GM19455 (cell line): ENCODE data around the gene CREBZF.
"Not testable (repeated sequence)": the region's sequence is repeated elsewhere in the genome, so short reads cannot be mapped to it uniquely, and the experiment has no call there.

Experiments
- ATAC-seq: cut with Tn5 transposase; IDR thresholded peaks from one replicate; pipeline ENCODE4 v1.9.1; 2021; ENCODE audit not compliant: unreplicated experiment

CREBZF gene

DNA sequence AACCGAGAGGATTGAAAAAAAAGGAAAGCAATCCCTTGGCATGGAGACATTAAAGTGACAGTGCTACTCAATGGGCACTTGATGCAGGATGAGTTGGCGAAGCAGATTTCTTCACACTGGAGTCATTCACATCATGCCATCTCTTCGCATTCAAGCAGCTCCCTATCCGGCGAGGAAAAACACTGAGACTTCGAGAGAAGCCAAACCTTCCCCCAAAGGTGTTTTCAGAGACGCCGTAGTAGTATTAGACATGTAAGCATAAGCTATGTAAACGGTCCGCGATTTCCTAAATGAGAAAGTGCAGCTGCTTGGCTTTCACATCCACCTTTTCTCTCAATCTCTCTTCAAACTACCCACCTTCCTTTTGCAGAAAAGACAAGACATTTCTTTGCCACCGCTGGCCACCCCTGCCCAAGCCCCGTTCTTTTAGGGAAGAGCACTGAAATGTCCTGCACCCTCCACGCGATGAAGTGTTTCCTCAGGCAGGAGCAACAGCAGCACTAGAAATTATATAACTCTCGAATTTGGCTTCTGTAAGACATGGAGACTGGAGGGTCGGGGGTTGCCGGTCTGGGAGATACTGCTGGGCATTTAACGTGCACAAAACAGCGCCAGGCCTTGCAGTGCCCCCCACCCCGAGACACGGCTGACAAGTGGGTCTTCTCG lies 37.5 kb downstream of the CREBZF start, which contains the start of gene DLG2:
Gene DLG2 (minus strand): TSS at position 13 of the 666 bp plus-strand sequence.
- ATAC-seq: peak; percentile 1

DNA sequence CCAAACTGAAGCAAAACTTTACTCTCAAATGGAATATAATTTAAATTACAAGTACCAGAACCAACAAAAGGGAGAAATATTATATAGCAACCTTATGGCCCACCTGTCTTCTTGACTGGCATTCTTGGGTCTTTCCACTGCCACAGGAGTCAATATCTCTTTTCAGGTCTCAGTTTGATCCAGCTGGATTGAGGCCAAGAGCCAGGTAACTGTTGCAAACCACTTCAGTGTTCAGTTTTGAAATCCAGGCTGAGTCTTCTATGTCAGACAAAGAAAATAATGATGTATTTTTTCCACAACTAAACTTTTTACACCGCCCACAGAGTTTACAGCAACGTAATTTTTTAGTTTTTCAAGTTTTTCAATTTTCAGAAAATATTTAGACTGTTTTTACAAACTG lies 38.4 kb downstream of the CREBZF start:
- ATAC-seq: no peak

DNA sequence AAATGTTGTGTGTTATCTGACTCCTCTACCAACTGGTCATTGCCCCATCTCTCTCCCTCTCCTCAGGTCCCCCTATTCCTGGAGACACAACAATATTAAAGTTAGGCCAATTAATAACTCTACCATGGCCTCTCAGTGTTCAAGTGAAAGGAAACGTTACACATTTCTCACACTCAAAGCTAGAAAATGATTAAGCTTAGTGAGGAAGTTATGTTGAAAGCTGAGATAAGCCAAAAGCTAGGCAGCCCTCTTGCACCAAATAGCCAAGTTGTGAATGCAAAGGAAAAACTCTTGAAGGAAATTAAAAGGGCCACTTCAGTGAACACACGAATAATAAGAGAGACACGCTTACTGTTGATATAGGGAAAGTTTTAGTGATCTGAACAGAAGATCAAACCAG lies 44.7 kb downstream of the CREBZF start:
- ATAC-seq: no peak

DNA sequence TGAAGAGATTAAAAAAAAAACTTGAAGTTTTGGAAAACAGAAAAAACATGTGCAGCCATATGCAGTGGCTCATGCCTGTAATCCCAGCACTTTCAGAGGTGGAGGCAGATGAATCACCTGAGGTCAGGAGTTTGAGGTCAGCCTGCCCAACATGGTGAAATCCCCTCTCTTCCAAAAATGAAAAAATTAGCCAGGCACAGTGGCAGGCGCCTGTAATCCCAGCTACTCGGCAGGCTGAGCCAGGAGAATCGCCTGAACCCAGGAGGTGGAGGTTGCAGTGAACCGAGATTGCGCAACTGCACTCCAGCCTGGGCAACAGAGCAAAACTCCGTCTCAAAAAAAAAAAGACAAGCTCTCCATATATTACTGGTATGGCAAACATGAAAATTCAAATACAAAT lies 45.4 kb downstream of the CREBZF start:
- ATAC-seq: no peak

DNA sequence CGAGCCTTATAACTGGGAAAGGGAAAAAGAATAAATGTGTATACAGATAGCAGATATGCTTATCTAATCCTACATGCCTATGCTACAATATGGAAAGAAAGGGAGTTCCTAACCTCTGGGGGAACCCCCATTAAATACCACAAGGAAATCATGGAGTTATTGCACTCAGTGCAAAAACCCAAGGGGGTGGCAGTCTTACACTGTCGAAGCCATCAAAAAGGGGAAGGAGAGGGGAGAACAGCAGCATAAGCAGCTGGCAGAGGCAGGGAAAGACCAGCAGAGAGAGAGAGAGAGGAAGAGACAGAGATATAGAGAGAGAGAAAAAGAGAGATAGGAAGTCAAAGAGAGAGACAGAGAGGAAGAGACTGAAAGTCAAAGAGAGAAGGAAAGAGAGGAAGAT lies 53.3 kb downstream of the CREBZF start:
- ATAC-seq: not testable (repeated sequence)
